HL-60 (cell line): Measurements from ENCODE around the gene FARS2.

Source experiments
- GABPA ChIP-seq: IDR thresholded peaks from 2 replicates; pipeline ENCODE4 v1.6.1; 2012; ENCODE audit warnings: low read depth
- POLR2AphosphoS5 ChIP-seq: IDR thresholded peaks from 2 replicates; pipeline ENCODE4 v1.6.1; 2012; ENCODE audit warnings: low read depth
- SPI1 ChIP-seq: IDR thresholded peaks from 2 replicates; pipeline ENCODE4 v1.6.1; 2012; ENCODE audit warnings: low read depth, mild to moderate bottlenecking, borderline replicate concordance
- TF ChIP-seq, protein P1 (sequence below): IDR thresholded peaks from one replicate; pipeline ENCODE4 v1.5.1; 2011; ENCODE audit warnings: low read length, control low read depth, inconsistent platforms; ENCODE audit not compliant: insufficient read depth
- TF ChIP-seq, protein P2 (sequence below): IDR thresholded peaks from 2 replicates; pipeline ENCODE4 v1.6.1; 2012; ENCODE audit warnings: low read depth; ENCODE audit not compliant: insufficient replicate concordance

DNA sequence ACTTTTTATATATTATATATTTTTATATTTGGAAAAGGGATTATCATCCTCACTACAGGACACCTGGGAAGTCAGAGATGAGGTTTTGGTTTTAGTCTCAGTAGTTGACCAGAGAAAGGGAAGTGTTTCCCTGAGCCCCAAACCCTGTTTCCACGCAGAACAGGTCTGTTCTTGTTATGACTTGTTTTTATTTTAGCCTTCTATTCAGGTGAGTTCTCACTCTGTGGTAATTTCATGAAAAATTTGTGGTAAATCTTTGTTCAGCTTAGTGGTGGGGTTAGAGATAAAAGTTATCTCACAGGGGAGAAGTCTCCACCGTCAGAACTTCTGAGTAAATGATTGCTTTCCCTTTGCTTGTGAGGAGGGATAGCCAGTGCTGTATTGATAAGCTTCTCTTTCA is 224.9 kb downstream of the FARS2 start:
- TF ChIP-seq POLR2AphosphoS5 (no peak), SPI1 (no peak), GABPA (no peak)
- TF ChIP-seq, protein P1, sequence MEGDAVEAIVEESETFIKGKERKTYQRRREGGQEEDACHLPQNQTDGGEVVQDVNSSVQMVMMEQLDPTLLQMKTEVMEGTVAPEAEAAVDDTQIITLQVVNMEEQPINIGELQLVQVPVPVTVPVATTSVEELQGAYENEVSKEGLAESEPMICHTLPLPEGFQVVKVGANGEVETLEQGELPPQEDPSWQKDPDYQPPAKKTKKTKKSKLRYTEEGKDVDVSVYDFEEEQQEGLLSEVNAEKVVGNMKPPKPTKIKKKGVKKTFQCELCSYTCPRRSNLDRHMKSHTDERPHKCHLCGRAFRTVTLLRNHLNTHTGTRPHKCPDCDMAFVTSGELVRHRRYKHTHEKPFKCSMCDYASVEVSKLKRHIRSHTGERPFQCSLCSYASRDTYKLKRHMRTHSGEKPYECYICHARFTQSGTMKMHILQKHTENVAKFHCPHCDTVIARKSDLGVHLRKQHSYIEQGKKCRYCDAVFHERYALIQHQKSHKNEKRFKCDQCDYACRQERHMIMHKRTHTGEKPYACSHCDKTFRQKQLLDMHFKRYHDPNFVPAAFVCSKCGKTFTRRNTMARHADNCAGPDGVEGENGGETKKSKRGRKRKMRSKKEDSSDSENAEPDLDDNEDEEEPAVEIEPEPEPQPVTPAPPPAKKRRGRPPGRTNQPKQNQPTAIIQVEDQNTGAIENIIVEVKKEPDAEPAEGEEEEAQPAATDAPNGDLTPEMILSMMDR: no peak
- TF ChIP-seq, protein P2, sequence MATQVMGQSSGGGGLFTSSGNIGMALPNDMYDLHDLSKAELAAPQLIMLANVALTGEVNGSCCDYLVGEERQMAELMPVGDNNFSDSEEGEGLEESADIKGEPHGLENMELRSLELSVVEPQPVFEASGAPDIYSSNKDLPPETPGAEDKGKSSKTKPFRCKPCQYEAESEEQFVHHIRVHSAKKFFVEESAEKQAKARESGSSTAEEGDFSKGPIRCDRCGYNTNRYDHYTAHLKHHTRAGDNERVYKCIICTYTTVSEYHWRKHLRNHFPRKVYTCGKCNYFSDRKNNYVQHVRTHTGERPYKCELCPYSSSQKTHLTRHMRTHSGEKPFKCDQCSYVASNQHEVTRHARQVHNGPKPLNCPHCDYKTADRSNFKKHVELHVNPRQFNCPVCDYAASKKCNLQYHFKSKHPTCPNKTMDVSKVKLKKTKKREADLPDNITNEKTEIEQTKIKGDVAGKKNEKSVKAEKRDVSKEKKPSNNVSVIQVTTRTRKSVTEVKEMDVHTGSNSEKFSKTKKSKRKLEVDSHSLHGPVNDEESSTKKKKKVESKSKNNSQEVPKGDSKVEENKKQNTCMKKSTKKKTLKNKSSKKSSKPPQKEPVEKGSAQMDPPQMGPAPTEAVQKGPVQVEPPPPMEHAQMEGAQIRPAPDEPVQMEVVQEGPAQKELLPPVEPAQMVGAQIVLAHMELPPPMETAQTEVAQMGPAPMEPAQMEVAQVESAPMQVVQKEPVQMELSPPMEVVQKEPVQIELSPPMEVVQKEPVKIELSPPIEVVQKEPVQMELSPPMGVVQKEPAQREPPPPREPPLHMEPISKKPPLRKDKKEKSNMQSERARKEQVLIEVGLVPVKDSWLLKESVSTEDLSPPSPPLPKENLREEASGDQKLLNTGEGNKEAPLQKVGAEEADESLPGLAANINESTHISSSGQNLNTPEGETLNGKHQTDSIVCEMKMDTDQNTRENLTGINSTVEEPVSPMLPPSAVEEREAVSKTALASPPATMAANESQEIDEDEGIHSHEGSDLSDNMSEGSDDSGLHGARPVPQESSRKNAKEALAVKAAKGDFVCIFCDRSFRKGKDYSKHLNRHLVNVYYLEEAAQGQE: no peak
